PC-9 (cell line): ENCODE results near the gene ZBTB7A. TPM values are rescaled to one million over a fixed set of nuclear protein-coding genes. Genes with fewer than 3 reads are reported as not detected.

Source experiments
- BruUV-seq: library from RNA; stranded (reverse); fragments of 400-500 nt; replicated peaks from 2 replicates; lab custom pipeline; 2021; lab: Mats Ljungman, UMichigan
- CTCF ChIA-PET: fragments of 300-600 bp; sonication (Branson Sonifier 250); formaldehyde crosslinking; loops from one replicate; lab custom pipeline; 2022; ENCODE audit warnings: antibody characterized with exemption; lab: Charles Lee
- POLR2A ChIA-PET: fragments of 300-600 bp; sonication (Branson Sonifier 250); formaldehyde crosslinking; loops from one replicate; lab custom pipeline; 2022; ENCODE audit warnings: antibody characterized with exemption; ENCODE audit not compliant: unreplicated experiment; lab: Charles Lee
- DNase-seq, 2 experiments: peaks; one replicate each; pipeline versions ENCODE4 v3.0.0 to v3.0.0-alpha.2; 2015 to 2022; ENCODE audit warnings: mixed read lengths in 1 of 2
- H2AFZ ChIP-seq: fragments of 200-600 bp; sonication (generic); 2 replicates; pipeline ENCODE4 v1.8.1; 2017; ENCODE audit warnings: antibody characterized with exemption
- H3F3A ChIP-seq: fragments of 200-600 bp; sonication (generic); 2 replicates; pipeline ENCODE4 v1.8.1; 2017; ENCODE audit warnings: antibody characterized with exemption, mild to moderate bottlenecking, low read depth; ENCODE audit not compliant: insufficient read depth
- H3K27ac ChIP-seq: fragments of 200-600 bp; sonication (generic); 2 replicates; pipeline ENCODE4 v1.6.1; 2016; ENCODE audit warnings: mixed run types
- H3K27me3 ChIP-seq: fragments of 200-600 bp; sonication (generic); 2 replicates; pipeline ENCODE4 v1.6.1; 2016; ENCODE audit warnings: low read depth, mixed run types; ENCODE audit not compliant: insufficient read depth
- H3K36me3 ChIP-seq: fragments of 200-600 bp; sonication (generic); 2 replicates; pipeline ENCODE4 v1.6.1; 2016; ENCODE audit warnings: low read depth, mixed run types
- H3K4me1 ChIP-seq: fragments of 200-600 bp; sonication (generic); replicated peaks from 2 replicates; pipeline ENCODE4 v1.6.1; 2016; ENCODE audit warnings: mixed run types; ENCODE audit not compliant: insufficient read depth
- H3K4me2 ChIP-seq: fragments of 200-600 bp; sonication (generic); 2 replicates; pipeline ENCODE4 v1.6.1; 2017; ENCODE audit warnings: mixed run types
- H3K4me3 ChIP-seq: fragments of 200-600 bp; sonication (generic); 2 replicates; pipeline ENCODE4 v1.6.1; 2016; ENCODE audit warnings: mixed run types
- H3K79me2 ChIP-seq: fragments of 200-600 bp; sonication (generic); 2 replicates; pipeline ENCODE4 v1.6.1; 2017; ENCODE audit warnings: low read depth, mixed run types
- H3K9me2 ChIP-seq: fragments of 200-600 bp; sonication (generic); 2 replicates; pipeline ENCODE4 v1.8.1; 2017; ENCODE audit warnings: mild to moderate bottlenecking; ENCODE audit not compliant: insufficient read depth
- H3K9me3 ChIP-seq: fragments of 200-600 bp; sonication (generic); 2 replicates; pipeline ENCODE4 v1.8.1; 2016; ENCODE audit warnings: low read depth; ENCODE audit not compliant: insufficient read depth
- H4K20me1 ChIP-seq: fragments of 200-600 bp; sonication (generic); 2 replicates; pipeline ENCODE4 v1.8.1; 2017; ENCODE audit not compliant: insufficient read depth
- CTCF ChIP-seq: fragments of 200-600 bp; sonication (generic); conservative IDR thresholded peaks from 2 replicates; pipeline ENCODE4 v1.6.1; 2017; ENCODE audit warnings: mixed run types, antibody characterized with exemption, mild to moderate bottlenecking, moderate library complexity
- EZH2 ChIP-seq: fragments of 200-600 bp; sonication (generic); IDR thresholded peaks from 2 replicates; pipeline ENCODE4 v1.8.0; 2017; ENCODE audit warnings: antibody characterized with exemption, low read depth
- intact Hi-C: fragments of 100-400 bp; cut with micrococcal nuclease; formaldehyde crosslinking; loops from one replicate; pipeline ENCODE4 v1.10.0; 2022; ENCODE audit not compliant: unreplicated experiment
- total RNA-seq: library from RNA; stranded (reverse); gene quantifications from 2 replicates; pipeline ENCODE4 v1.2.3, GENCODE V29; 2021

Gene ZBTB7A
- total RNA-seq, 1 experiment from 2014 or later: 41.2 TPM

DNA sequence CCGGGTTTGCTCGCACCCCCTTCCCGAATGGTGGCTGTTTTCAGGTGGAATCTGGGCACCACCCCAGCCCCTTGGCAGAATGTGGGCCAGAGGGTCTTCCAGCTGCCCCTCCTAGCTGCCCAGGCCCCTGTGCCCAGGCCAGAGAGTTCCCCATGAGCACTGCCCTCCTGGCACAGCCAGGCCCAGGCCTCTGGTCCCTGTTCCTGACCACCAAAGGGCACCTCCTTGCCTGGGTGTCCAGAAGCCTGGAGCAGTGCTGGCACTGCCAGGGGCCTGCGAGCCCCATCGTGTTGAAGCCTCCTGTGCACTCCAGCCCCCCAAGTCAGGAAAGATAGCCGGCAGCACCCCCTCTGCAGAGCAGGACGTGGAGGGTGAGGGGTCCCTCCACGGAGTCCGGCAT is 35.7 kb downstream of the ZBTB7A start:
- Histone ChIP-seq H3K79me2 (no peaks in the 10 kb centered on the region), H3K9me3 (no peaks in the 10 kb centered on the region), H4K20me1 (no peaks in the 10 kb centered on the region), H3K9me2 (no peaks in the 10 kb centered on the region), H3K36me3 (no peaks in the 10 kb centered on the region), H2AFZ (no peak overlapping the region), H3K27ac (no peak overlapping the region), H3K27me3 (no peaks in the 10 kb centered on the region), H3K4me1 (no peaks in the 10 kb centered on the region), H3F3A (0 out of 2 replicates have a peak, but pooled peaks cover 3% of the 10 kb centered on the region), H3K4me3 (no peak overlapping the region), H3K4me2 (no peak overlapping the region)
- ChIA-PET POLR2A (no interaction called here), CTCF (no interaction called here)
- intact Hi-C loops: no loop called here
- DNase-seq: no peak
- BruUV-seq: no TSS peak
- TF ChIP-seq CTCF (no peak), EZH2 (no peak)

DNA sequence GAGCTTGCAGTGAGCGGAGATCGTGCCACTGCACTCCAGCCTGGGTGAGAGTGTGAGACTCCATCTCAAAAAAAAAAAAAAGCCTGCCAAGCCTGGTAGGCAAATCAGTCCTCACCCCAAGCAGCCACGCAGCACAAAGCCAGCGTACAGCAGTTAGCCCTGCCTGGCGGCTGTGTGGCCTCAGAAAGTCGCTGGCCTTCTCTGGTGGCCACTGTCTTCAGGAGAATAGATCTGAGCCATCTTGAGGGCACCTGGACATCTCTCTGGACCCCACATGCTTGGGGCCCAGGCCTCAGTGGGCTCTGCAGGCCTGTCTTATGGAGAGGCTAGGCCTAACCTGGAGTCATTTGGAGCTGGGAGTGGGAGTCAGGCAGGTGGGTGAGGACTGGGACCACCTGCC is 36.1 kb downstream of the ZBTB7A start:
- no peak for DNase-seq
- POLR2A ChIA-PET: no interaction called here
- H2AFZ ChIP-seq: no peak overlapping the region
- H3K79me2 ChIP-seq: no peaks in the 10 kb centered on the region
- no peaks in the 10 kb centered on the region for H3K9me2 ChIP-seq
- H3K4me2 ChIP-seq: no peak overlapping the region
- H3K9me3 ChIP-seq: no peaks in the 10 kb centered on the region
- H3K27me3 ChIP-seq: no peaks in the 10 kb centered on the region
- no peaks in the 10 kb centered on the region for H3K36me3 ChIP-seq
- no peak overlapping the region for H3K27ac ChIP-seq
- no peak for TF ChIP-seq CTCF
- TF ChIP-seq EZH2: no peak
- BruUV-seq: no TSS peak
- no peak overlapping the region for H3K4me3 ChIP-seq
- no peaks in the 10 kb centered on the region for H3K4me1 ChIP-seq
- no peaks in the 10 kb centered on the region for H4K20me1 ChIP-seq
- CTCF ChIA-PET: no interaction called here
- 0 out of 2 replicates have a peak, but pooled peaks cover 3% of the 10 kb centered on the region for H3F3A ChIP-seq
- intact Hi-C loops: no loop called here

DNA sequence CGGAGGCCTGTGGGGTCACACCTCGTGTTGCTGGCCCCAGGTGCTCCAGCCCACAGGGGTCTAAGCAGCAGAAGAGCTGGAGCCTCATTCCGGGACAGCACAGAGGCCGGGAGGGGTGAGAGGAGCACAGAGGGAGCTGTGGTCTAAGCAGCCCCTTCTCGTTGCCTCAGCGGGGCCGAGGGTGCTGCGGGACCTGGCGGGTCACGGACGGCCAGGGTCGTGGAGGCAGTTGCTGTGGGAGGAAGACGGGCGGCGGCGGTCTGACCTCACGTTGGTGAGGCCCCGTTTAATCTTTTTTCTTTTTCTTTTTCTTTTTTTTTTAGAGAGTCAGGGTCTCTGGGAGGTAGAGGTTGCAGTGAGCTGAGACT is 37.5 kb downstream of the ZBTB7A start:
- CTCF ChIA-PET: no interaction called here
- H3K4me3 ChIP-seq: no peak overlapping the region
- no peak overlapping the region for H3K27ac ChIP-seq
- H3K79me2 ChIP-seq: no peaks in the 10 kb centered on the region
- no peak for TF ChIP-seq CTCF
- no peak for TF ChIP-seq EZH2
- no peak for DNase-seq
- H3K36me3 ChIP-seq: no peaks in the 10 kb centered on the region
- no peaks in the 10 kb centered on the region for H3K27me3 ChIP-seq
- H2AFZ ChIP-seq: no peak overlapping the region
- POLR2A ChIA-PET: no interaction called here
- no peaks in the 10 kb centered on the region for H3K9me2 ChIP-seq
- no peaks in the 10 kb centered on the region for H3K9me3 ChIP-seq
- H4K20me1 ChIP-seq: no peaks in the 10 kb centered on the region
- H3K4me1 ChIP-seq: no peaks in the 10 kb centered on the region
- H3F3A ChIP-seq: no peaks in the 10 kb centered on the region
- BruUV-seq: no TSS peak
- H3K4me2 ChIP-seq: no peak overlapping the region
- intact Hi-C loops: no loop called here
